Fibroblast of skin of scalp (primary cell): ENCODE results near the gene NKD2.
"Not testable (repeated sequence)": the region's sequence is repeated elsewhere in the genome, so short reads cannot be mapped to it uniquely, and the experiment has no call there.

ENCODE experiments used
- DNase-seq: peaks from one replicate; pipeline ENCODE4 v3.0.0-alpha.2; 2013

NKD2 gene

GRCh38 chr5:1075931-1076330 is 67.3 kb downstream of the NKD2 start:
- DNase-seq = no peak

DNA sequence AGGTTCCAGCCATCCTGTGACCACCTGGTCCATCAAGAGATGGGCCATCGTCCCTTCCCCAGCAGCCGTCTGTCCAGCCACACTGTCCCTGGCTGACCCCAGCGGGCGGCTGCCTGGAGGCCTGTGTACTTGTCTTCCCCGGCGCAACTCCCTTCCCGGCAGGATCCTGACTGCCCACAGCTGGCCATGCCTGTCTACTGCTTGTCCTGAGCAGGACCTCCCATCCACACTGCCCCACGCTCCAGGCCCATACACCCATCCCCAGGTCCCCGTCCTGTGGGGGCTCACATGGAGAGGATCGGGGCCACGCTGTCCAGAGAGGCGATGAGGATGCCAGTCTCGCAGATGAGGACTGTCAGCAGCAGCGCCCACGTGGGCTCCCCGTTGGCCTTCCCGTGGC is 67.8 kb downstream of the NKD2 start:
- DNase-seq = no peak

- no peak for DNase-seq
Observed at GRCh38 chr5:1077026-1077425, 68.4 kb downstream of the NKD2 start.

DNA sequence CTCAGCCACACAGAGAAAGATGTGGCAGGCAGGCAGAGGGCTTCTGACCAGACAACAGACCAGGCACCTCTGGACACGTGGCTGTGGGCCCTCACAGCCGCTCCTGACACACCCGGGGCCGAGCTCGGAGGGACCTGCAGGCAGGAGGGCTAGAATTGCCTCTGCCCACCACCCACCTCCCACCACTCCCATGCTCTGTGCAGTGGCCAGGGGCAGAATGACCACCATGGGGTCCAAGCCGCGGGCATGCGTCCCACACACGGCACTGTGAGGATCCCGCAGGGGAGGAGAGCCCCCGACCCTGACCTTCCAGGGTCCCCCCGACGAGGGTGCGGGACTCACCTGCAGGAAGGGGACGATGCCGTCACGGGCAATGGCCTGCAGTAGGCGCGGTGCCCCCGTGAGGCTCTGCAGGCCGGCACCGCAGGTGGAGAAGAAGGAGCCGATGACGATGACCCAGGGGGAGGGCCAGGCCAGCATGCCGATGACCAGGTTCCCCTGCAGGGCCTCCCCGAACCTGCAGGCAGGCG is 69.0 kb downstream of the NKD2 start:
- DNase-seq = no peak

DNA sequence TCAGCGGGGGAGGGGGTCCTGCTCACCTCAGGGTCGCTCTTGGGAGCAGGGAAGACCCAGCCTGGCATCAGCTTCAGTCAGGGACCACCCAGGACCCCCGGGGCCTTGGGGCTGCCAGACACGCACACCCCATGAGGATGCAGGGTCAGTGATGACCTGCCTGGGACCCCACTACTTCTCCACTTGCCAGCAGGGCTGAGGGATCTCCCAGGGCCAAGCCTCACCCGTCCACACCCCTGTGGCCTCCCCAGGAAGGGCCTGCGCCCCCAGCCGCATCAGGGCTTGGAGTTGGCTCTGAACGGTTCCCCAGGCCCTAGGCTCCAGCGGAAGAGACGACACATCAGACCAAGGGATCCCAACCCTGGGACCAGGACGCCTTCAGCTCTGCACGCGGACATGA is 69.6 kb downstream of the NKD2 start:
- no peak for DNase-seq

- no peak for DNase-seq
Observed at GRCh38 chr5:1078851-1079250, 70.2 kb downstream of the NKD2 start.

- no peak for DNase-seq
Observed at GRCh38 chr5:1079486-1079885, 70.9 kb downstream of the NKD2 start.

GRCh38 chr5:1079961-1080360 is 71.4 kb downstream of the NKD2 start:
- no peak for DNase-seq

- DNase-seq = no peak
Observed at GRCh38 chr5:1080432-1080831, 71.8 kb downstream of the NKD2 start.

DNA sequence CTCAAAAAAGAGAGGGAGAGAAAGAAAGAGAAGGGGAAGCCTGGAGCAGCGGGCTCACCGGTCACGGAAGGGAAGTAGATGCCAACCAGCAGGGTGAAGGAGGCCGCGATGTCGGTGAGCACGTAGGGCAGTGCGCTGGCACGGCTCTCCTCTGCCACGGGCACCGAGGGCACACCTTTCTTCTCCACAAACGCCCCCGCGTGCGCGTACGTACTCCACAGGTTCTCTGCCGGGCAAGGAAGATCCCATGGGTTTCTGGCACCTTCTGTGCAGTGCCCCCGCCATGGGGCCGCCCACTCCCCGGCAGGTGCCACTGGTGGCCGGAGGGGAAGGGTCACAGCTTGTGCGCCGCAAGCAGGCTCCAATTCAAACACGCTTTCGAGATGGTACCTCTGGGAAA is 72.9 kb downstream of the NKD2 start:
- no peak for DNase-seq

DNA sequence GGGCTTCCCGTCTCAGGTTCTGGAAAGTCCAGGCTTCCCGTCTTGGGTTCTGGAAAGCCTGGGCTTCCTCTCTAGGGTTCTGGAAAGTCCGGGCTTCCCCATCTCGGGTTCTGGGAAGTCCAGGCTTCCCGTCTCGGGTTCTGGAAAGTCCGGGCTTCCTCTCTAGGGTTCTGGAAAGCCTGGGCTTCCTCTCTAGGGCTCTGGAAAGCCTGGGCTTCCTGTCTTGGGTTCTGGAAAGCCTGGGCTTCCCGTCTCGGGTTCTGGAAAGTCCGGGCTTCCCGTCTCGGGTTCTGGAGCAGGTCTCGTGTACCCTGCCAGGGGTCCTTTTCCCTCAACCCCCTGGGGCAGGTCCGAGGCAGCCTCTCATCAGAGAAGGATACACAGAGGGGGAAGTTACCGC is 74.4 kb downstream of the NKD2 start:
- not testable (repeated sequence) for DNase-seq

GRCh38 chr5:1083823-1084605 is 75.4 kb downstream of the NKD2 start:
- DNase-seq = no peak

GRCh38 chr5:1085391-1085790 is 76.8 kb downstream of the NKD2 start:
- no peak for DNase-seq

DNA sequence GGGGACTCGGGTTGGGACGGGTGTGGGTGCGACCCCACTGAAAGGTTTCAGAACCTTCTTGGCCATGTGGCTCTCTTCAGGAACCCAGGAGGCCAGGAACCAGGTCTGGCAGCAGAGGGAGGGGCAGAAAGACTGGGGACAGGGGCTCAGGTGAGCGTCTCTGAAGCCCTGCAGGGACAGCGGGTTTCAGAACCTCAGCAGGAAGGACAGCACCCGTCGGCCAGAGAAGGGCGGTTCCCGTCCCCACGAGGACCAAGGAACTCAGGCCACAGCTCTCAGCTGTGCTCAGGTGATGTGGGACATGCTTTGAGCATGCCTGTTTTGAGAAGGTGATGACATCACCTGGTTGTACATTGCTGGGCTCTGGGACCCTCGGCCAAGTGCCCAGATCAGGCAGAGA is 77.5 kb downstream of the NKD2 start:
- no peak for DNase-seq

GRCh38 chr5:1086871-1087270 is 78.3 kb downstream of the NKD2 start:
- no peak for DNase-seq

GRCh38 chr5:1087428-1087827 is 78.8 kb downstream of the NKD2 start:
- DNase-seq = no peak

- no peak for DNase-seq
Observed at GRCh38 chr5:1088031-1088430, 79.4 kb downstream of the NKD2 start.
